Subcutaneous abdominal adipose tissue (tissue), 5 donors: ENCODE measurements around the gene ABHD18.
"Not testable (repeated sequence)": the region's sequence is repeated elsewhere in the genome, so short reads cannot be mapped to it uniquely, and the experiment has no call there.

ENCODE experiments used
- H3K27ac ChIP-seq: one replicate; pipeline ENCODE4 v1.7.0; 2013; ENCODE audit warnings: low read depth, mild to moderate bottlenecking, inconsistent platforms, low read length, moderate library complexity
- H3K27me3 ChIP-seq, 5 donors: one replicate each; pipeline ENCODE4 v1.7.0; 2013; ENCODE audit warnings: low read length in 5 of 5, inconsistent platforms in 1 of 5; ENCODE audit not compliant: control insufficient read depth in 5 of 5, insufficient read depth in 4 of 5
- H3K36me3 ChIP-seq, 5 donors: one replicate each; pipeline ENCODE4 v1.7.0; 2013; ENCODE audit warnings: low read length in 5 of 5; ENCODE audit not compliant: control insufficient read depth in 5 of 5, insufficient read depth in 5 of 5
- H3K4me1 ChIP-seq, 5 donors: one replicate each; pipeline ENCODE4 v1.7.0; 2013; ENCODE audit warnings: low read length in 5 of 5, mild to moderate bottlenecking in 3 of 5, moderate library complexity in 1 of 5; ENCODE audit not compliant: control insufficient read depth in 5 of 5, insufficient read depth in 5 of 5
- H3K4me3 ChIP-seq, 5 donors: one replicate each; pipeline ENCODE4 v1.7.0; 2013; ENCODE audit warnings: low read length in 5 of 5, low read depth in 1 of 5
- H3K9ac ChIP-seq, 5 donors: one replicate each; pipeline ENCODE4 v1.7.0; 2013; ENCODE audit warnings: low read length in 5 of 5, mild to moderate bottlenecking in 4 of 5, moderate library complexity in 3 of 5
- H3K9me3 ChIP-seq, 5 donors: one replicate each; pipeline ENCODE4 v1.7.0; 2013; ENCODE audit warnings: low read length in 5 of 5; ENCODE audit not compliant: control insufficient read depth in 5 of 5
- donor health status: healthy.
- donor health status: healthy.
- donor health status: healthy.
- donor health status: healthy.
- donor health status: healthy.

The ABHD18 gene

GRCh38 chr4:127965062-127965802 lies at the start of gene ABHD18, which contains the start of gene MFSD8:
ABHD18 (plus strand) TSS chr4:127965406; CDS start chr4:127982956, 17,550 bp downstream.
MFSD8 (minus strand) TSS chr4:127965173; CDS start chr4:127965133, 40 bp downstream.
- H3K27me3 ChIP-seq = no peaks in the 10 kb centered on the region
- peak within 1 kb of the TSS; percentile 86 to 99 (median 92) for H3K9ac ChIP-seq
- H3K4me1 ChIP-seq = peaks cover 0 to 12% (median 10%) of the 10 kb centered on the region in 5 donors
- H3K9me3 ChIP-seq = no peaks in the 10 kb centered on the region
- peak within 1 kb of the TSS; percentile 81 to 98 (median 97) for H3K4me3 ChIP-seq
- no peaks in the 10 kb centered on the region for H3K36me3 ChIP-seq
- peak within 1 kb of the TSS; percentile 86 for H3K27ac ChIP-seq

- no peak overlapping the region for H3K4me3 ChIP-seq
Measured at GRCh38 chr4:127916512-127916911, 48.7 kb upstream of the ABHD18 start.

GRCh38 chr4:127917151-127917550 lies 48.1 kb upstream of the ABHD18 start:
- no peak overlapping the region for H3K27ac ChIP-seq
- peaks cover 19 to 39% (median 24%) of the 10 kb centered on the region in 5 donors for H3K36me3 ChIP-seq
- H3K9ac ChIP-seq = no peak overlapping the region
- no peak overlapping the region for H3K4me3 ChIP-seq
- peaks cover 0 to 5% (median 0%) of the 10 kb centered on the region in 5 donors for H3K4me1 ChIP-seq
- H3K9me3 ChIP-seq = no peaks in the 10 kb centered on the region
- no peaks in the 10 kb centered on the region for H3K27me3 ChIP-seq

More at GRCh38 chr4:127916512-127916911, 48.7 kb upstream of the ABHD18 start:
- Histone ChIP-seq H3K36me3 (peaks cover 16 to 39% (median 23%) of the 10 kb centered on the region in 5 donors), H3K9ac (no peak overlapping the region), H3K9me3 (no peaks in the 10 kb centered on the region), H3K4me1 (peaks cover 0 to 5% (median 0%) of the 10 kb centered on the region in 5 donors), H3K27ac (no peak overlapping the region), H3K27me3 (no peaks in the 10 kb centered on the region)

- no peak overlapping the region for H3K9ac ChIP-seq
- no peak overlapping the region for H3K27ac ChIP-seq
- peaks cover 0 to 5% (median 0%) of the 10 kb centered on the region in 5 donors for H3K4me1 ChIP-seq
- peaks cover 19 to 39% (median 24%) of the 10 kb centered on the region in 5 donors for H3K36me3 ChIP-seq
- no peaks in the 10 kb centered on the region for H3K27me3 ChIP-seq
- H3K4me3 ChIP-seq = no peak overlapping the region
- no peaks in the 10 kb centered on the region for H3K9me3 ChIP-seq
Measured at GRCh38 chr4:127920521-127920920, 44.7 kb upstream of the ABHD18 start.

- Histone ChIP-seq H3K4me1 (peaks cover 0 to 5% (median 0%) of the 10 kb centered on the region in 5 donors), H3K36me3 (peaks cover 20 to 44% (median 24%) of the 10 kb centered on the region in 5 donors), H3K9ac (no peak overlapping the region), H3K27me3 (no peaks in the 10 kb centered on the region), H3K9me3 (no peaks in the 10 kb centered on the region), H3K4me3 (no peak overlapping the region), H3K27ac (no peak overlapping the region)
Measured at GRCh38 chr4:127922226-127922625, 43.0 kb upstream of the ABHD18 start.

- not testable (repeated sequence) for H3K9ac ChIP-seq, H3K27ac ChIP-seq, H3K27me3 ChIP-seq, H3K4me3 ChIP-seq, H3K9me3 ChIP-seq, H3K4me1 ChIP-seq
- H3K36me3 ChIP-seq = peaks cover 23 to 36% (median 33%) of the 10 kb centered on the region in 5 donors
Measured at GRCh38 chr4:127925720-127926119, 39.5 kb upstream of the ABHD18 start.

- H3K27ac ChIP-seq = no peak overlapping the region
- H3K27me3 ChIP-seq = no peaks in the 10 kb centered on the region
- no peaks in the 10 kb centered on the region for H3K9me3 ChIP-seq
- no peak overlapping the region for H3K9ac ChIP-seq
- no peaks in the 10 kb centered on the region for H3K4me1 ChIP-seq
- H3K36me3 ChIP-seq = peaks cover 10 to 34% (median 31%) of the 10 kb centered on the region in 5 donors
- H3K4me3 ChIP-seq = no peak overlapping the region
Measured at GRCh38 chr4:127930175-127930574, 35.0 kb upstream of the ABHD18 start.

GRCh38 chr4:127931836-127932235 lies 33.4 kb upstream of the ABHD18 start:
- not testable (repeated sequence) for H3K9me3 ChIP-seq, H3K4me3 ChIP-seq, H3K4me1 ChIP-seq, H3K9ac ChIP-seq, H3K27ac ChIP-seq, H3K27me3 ChIP-seq
- peaks cover 10 to 31% (median 24%) of the 10 kb centered on the region in 5 donors for H3K36me3 ChIP-seq

- Histone ChIP-seq H3K4me3 (no peak overlapping the region), H3K9me3 (no peaks in the 10 kb centered on the region), H3K4me1 (no peaks in the 10 kb centered on the region), H3K27ac (no peak overlapping the region), H3K36me3 (peaks cover 4 to 12% (median 10%) of the 10 kb centered on the region in 5 donors), H3K9ac (no peak overlapping the region), H3K27me3 (no peaks in the 10 kb centered on the region)
Measured at GRCh38 chr4:127936974-127937373, 28.2 kb upstream of the ABHD18 start.

GRCh38 chr4:127957105-127957504 lies 8.1 kb upstream of the ABHD18 start:
- Histone ChIP-seq H3K27me3 (no peaks in the 10 kb centered on the region), H3K9me3 (no peaks in the 10 kb centered on the region), H3K9ac (no peak overlapping the region)

More at GRCh38 chr4:127957105-127957504, 8.1 kb upstream of the ABHD18 start:
- Histone ChIP-seq H3K4me3 (no peak overlapping the region), H3K36me3 (peaks cover 0 to 7% (median 3%) of the 10 kb centered on the region in 5 donors), H3K4me1 (no peaks in the 10 kb centered on the region), H3K27ac (no peak overlapping the region)
